Right atrium auricular region (tissue), 2 donors: Measurements from ENCODE around the gene GBX1. TPM values are rescaled to one million over a fixed set of nuclear protein-coding genes. Genes with fewer than 3 reads are reported as not detected.

ENCODE experiments used
- DNase-seq: peaks from one replicate; pipeline ENCODE4 v3.0.0-alpha.2; 2019; ENCODE audit warnings: low spot score
- H3K27ac ChIP-seq, 2 donors: fragments of 200-600 bp; sonication (generic); 1 replicate in 1 of 2; 2 replicates in 1 of 2; pipeline ENCODE4 v1.5.1; 2016 to 2019
- H3K27me3 ChIP-seq, 2 donors: fragments of 200-600 bp; sonication (generic); one replicate each; pipeline versions ENCODE4 v1.5.1 to v1.6.0; 2017 to 2019
- H3K36me3 ChIP-seq: fragments of 200-600 bp; sonication (generic); one replicate; pipeline ENCODE4 v1.5.1; 2016
- H3K4me1 ChIP-seq, 2 donors: fragments of 200-600 bp; sonication (generic); one replicate each; pipeline versions ENCODE4 v1.5.1 to v1.6.0; 2017 to 2019
- H3K4me3 ChIP-seq, 2 donors: fragments of 200-600 bp; sonication (generic); 1 replicate in 1 of 2; 2 replicates in 1 of 2; pipeline ENCODE4 v1.5.1; 2017 to 2019; ENCODE audit warnings: mild to moderate bottlenecking in 1 of 2, moderate library complexity in 1 of 2
- H3K9me3 ChIP-seq, 2 donors: fragments of 200-600 bp; sonication (generic); one replicate each; pipeline ENCODE4 v1.5.1; 2019
- CTCF ChIP-seq, 2 donors: fragments of 200-600 bp; sonication (generic); IDR thresholded peaks; one replicate each; pipeline ENCODE4 v1.5.1; 2019; ENCODE audit warnings: antibody characterized with exemption in 2 of 2
- total RNA-seq, 2 donors: library from RNA; depleted of rRNA; stranded (reverse); fragments of >200 nt; gene quantifications; one replicate each; pipeline ENCODE4 v1.1.0, GENCODE V29; 2016

The GBX1 gene
- total RNA-seq, 2 donors from 2014 or later = not detected

GRCh38 chr7:151134743-151135524 lies 32.6 kb downstream of the GBX1 start:
- no peak for TF ChIP-seq CTCF (IDR thresholded peaks at IDR 0.05)
- peaks cover 16% of the 10 kb centered on the region for H3K36me3 ChIP-seq
- H3K27ac ChIP-seq = no peak overlapping the region

GRCh38 chr7:151133986-151134742 lies 33.3 kb downstream of the GBX1 start:
- DNase-seq = no peak
- peaks cover 0 to 38% of the 10 kb centered on the region in 2 donors for H3K4me1 ChIP-seq
- no peaks in the 10 kb centered on the region for H3K27me3 ChIP-seq
- H3K27ac ChIP-seq = no peak overlapping the region
- peaks cover 24% of the 10 kb centered on the region for H3K36me3 ChIP-seq
- H3K4me3 ChIP-seq = no peak overlapping the region
- H3K9me3 ChIP-seq = no peaks in the 10 kb centered on the region
- TF ChIP-seq CTCF (IDR thresholded peaks at IDR 0.05) = no peak

More at GRCh38 chr7:151134743-151135524, 32.6 kb downstream of the GBX1 start:
- H3K4me3 ChIP-seq = no peak overlapping the region
- DNase-seq = no peak
- H3K9me3 ChIP-seq = no peaks in the 10 kb centered on the region
- no peaks in the 10 kb centered on the region for H3K27me3 ChIP-seq
- H3K4me1 ChIP-seq = peaks cover 0 to 38% of the 10 kb centered on the region in 2 donors

GRCh38 chr7:151133266-151133985 lies 34.1 kb downstream of the GBX1 start:
- Histone ChIP-seq H3K27ac (no peak overlapping the region), H3K4me3 (no peak overlapping the region), H3K36me3 (peaks cover 30% of the 10 kb centered on the region), H3K27me3 (no peaks in the 10 kb centered on the region), H3K9me3 (no peaks in the 10 kb centered on the region), H3K4me1 (peaks cover 0 to 35% of the 10 kb centered on the region in 2 donors)
- DNase-seq = no peak
- TF ChIP-seq CTCF (IDR thresholded peaks at IDR 0.05) = no peak

GRCh38 chr7:151132461-151133205 lies 34.9 kb downstream of the GBX1 start:
- Histone ChIP-seq H3K4me3 (no peak overlapping the region), H3K36me3 (peaks cover 32% of the 10 kb centered on the region), H3K27ac (no peak overlapping the region), H3K4me1 (peaks cover 0 to 27% of the 10 kb centered on the region in 2 donors), H3K9me3 (no peaks in the 10 kb centered on the region), H3K27me3 (no peaks in the 10 kb centered on the region)
- no peak for TF ChIP-seq CTCF (IDR thresholded peaks at IDR 0.05)
- DNase-seq = no peak

- no peak for DNase-seq
- Histone ChIP-seq H3K36me3 (peaks cover 32% of the 10 kb centered on the region), H3K4me1 (peaks cover 0 to 20% of the 10 kb centered on the region in 2 donors), H3K9me3 (no peaks in the 10 kb centered on the region), H3K27ac (no peak overlapping the region), H3K27me3 (no peaks in the 10 kb centered on the region), H3K4me3 (no peak overlapping the region)
- TF ChIP-seq CTCF (IDR thresholded peaks at IDR 0.05) = no peak
Measured at GRCh38 chr7:151131592-151132293, 35.8 kb downstream of the GBX1 start.
